Activated CD8-positive, alpha-beta memory T cell treated with anti-CD3 and anti-CD28 coated beads, Interleukin-2, amount 50 U/mL, for 24 hours (primary cell): ENCODE data around the gene KMT5C.

Experiments used
- DNase-seq: peaks from one replicate; pipeline ENCODE4 v3.0.0-alpha.2; 2020; ENCODE audit errors: extremely low read depth

KMT5C gene

DNA sequence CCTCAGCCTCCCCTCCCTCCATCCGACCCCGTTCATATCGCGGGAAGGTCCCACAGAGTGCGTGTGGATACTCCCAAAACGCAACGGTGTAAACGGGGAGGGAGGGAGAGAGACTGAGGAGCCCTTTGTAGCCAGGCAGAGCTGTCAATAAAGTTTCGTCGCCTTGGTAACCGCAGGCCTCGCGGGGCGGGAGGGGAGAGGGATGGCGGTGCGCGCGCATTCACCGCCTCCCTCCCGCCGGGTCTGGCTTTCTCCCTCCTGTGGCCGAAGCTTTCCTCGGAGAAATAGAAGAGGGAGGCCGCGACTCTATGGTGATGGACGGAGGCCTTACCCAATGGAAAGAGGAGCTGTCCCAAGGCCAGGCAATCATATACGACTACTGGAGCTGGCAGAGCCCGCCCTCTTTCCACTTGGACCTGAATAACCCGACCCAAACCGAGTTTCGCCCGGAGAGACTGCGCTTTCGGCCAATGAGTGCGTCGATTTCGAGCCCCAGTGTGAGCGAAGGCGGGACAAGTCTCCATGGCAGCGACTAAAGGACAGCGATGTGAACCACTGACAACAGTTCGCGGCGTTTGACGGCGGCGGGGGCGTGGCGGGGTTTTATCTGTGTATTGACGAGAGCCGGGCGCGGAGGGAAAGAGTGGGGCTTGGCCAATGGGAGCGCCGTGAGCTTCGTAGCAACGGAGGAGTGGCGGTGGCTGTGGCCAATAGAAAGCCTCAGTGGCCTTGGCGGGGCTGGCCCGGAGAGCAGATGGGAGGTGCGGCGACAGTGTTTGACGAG lies at the start of gene KMT5C:
TSS of gene KMT5C (plus strand) at position 772 of the 784 bp plus-strand sequence. CDS start 2,061 bp downstream, outside the sequence.
- DNase-seq = peak; percentile 100

- no peak for DNase-seq
Measured at GRCh38 chr19:55297267-55297666, 42.4 kb upstream of the KMT5C start.

GRCh38 chr19:55299991-55300390 lies 39.7 kb upstream of the KMT5C start:
- no peak for DNase-seq

- DNase-seq = no peak
Measured at GRCh38 chr19:55300886-55301458, 38.7 kb upstream of the KMT5C start.

GRCh38 chr19:55301459-55302317 lies 38.0 kb upstream of the KMT5C start:
- peak; percentile 91 for DNase-seq

- no peak for DNase-seq
Measured at GRCh38 chr19:55302318-55302703, 37.4 kb upstream of the KMT5C start.

DNA sequence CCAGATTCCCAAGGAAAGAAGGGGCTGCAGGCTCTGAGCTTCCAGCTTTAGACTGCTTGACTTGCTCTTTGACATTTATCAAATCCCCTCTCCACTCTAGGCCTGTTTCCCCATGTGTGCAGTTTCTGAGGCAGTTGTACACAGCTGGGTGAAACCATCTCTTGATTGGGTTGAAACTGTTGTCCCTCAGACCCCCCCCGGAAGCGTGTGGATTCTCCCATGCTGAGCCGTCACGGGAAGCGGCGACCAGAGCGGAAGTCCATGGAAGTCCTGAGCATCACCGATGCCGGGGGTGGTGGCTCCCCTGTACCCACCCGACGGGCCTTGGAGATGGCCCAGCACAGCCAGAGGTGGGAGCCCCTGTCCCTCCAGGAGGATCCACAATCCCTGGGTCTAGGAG lies 36.2 kb upstream of the KMT5C start:
- DNase-seq = no peak

DNA sequence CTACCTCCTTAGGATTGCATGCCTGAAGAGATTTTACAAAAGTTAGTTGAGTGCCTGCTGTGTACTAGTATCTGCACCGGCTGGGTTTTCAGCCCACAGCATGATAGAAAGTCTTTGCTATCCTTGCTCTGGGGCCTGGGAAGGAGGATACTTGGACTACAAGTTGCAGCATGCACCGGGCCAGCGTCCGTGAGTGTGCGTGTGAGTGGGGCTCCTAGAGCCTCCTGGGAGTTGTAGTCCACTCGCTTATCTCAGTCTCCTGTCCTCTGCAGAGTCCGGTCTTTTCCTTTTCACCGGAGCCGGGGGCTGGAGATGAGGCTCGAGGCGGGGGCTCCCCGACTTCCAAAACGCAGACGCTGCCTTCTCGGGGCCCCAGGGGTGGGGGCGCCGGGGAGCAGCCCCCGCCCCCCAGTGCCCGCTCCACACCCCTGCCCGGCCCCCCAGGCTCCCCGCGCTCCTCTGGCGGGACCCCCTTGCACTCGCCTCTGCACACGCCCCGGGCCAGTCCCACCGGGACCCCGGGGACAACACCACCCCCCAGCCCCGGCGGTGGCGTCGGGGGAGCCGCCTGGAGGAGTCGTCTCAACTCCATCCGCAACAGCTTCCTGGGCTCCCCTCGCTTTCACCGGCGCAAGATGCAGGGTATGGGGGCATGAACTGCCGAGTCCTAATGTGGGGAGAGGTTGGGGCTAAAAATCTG lies 35.2 kb upstream of the KMT5C start:
- no peak for DNase-seq

DNA sequence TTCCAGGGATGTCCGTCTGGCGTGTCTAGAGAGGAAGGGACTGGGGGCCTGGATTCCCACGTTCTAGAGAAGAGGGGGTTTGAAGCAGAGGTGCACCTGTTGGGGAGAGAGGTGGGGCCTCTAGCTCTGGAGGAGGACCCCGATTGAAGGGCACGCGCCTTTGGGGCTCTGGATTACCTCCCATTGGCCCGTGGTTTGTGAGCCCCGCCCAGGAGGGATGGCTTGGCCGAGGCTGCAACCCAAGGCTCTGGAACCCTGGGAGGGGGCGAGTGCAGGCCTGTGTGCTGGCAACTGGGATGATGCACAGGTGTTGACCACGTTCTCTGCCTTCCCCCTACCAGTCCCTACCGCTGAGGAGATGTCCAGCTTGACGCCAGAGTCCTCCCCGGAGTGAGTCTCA lies 34.7 kb upstream of the KMT5C start:
- no peak for DNase-seq

GRCh38 chr19:55305491-55305890 lies 34.2 kb upstream of the KMT5C start:
- DNase-seq = peak; percentile 9

DNA sequence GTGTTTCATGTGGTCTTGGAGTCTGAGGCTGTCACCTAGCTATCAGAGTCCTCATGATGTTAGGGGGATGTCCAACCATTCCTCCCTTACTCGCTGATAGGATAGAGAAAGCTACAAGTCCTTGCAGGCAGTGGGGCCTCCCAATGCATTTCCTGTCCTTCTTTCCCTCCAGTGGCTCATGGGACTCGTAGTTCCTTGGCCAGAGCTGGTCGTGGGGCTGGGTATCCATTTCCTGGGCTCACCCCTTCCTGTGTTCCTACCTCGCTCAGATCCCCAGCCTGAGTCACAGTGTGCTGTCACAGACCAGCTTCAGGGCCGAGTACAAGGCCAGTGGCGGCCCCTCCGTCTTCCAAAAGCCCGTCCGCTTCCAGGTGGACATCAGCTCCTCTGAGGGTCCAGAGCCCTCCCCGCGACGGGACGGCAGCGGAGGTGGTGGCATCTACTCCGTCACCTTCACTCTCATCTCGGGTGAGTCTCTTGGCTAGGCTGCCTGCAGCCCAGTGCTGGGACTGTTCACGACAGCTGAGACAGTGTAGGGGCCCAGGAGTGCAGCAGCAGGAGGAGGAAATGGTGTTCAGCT lies 33.6 kb upstream of the KMT5C start:
- no peak for DNase-seq

GRCh38 chr19:55306712-55307111 lies 33.0 kb upstream of the KMT5C start:
- no peak for DNase-seq

DNA sequence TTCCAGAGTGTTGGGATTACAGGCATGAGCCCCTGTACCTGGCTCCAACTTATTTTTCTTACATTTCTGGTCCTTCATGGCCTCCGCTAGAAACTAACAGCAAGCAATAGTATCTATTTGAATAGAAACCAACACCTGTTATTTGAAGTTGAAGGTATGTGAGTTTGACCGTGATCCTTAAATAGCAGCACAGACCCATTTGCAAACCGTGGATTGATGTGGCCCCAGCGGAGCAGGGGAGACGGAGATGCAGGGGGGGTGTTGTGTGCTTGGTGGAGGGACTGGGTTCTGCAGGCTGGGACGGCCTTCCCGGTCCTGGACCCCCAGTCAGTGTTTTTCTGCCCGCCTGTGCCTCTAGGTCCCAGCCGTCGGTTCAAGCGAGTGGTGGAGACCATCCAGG lies 31.4 kb upstream of the KMT5C start:
- no peak for DNase-seq

DNA sequence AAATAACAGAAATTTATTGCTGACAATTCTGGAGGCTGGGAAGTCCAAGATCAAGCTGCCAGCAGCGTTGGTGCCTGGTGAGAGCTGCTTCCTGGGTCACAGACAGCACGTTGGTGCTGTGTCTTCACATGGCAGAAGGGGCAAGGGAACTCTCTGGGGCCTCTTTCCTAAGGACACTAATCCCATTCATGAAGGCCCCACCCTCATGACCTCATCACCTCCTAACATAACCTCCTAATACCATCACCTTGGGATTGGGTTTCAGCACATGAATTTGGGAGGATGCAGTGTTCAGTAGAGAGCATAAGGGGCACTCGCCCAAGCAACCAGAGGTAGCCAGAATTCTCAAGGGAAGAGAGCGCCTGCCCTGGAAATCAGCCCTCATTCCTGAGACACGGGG lies 30.2 kb upstream of the KMT5C start:
- no peak for DNase-seq

- DNase-seq = no peak
Measured at GRCh38 chr19:55310498-55310897, 29.2 kb upstream of the KMT5C start.

DNA sequence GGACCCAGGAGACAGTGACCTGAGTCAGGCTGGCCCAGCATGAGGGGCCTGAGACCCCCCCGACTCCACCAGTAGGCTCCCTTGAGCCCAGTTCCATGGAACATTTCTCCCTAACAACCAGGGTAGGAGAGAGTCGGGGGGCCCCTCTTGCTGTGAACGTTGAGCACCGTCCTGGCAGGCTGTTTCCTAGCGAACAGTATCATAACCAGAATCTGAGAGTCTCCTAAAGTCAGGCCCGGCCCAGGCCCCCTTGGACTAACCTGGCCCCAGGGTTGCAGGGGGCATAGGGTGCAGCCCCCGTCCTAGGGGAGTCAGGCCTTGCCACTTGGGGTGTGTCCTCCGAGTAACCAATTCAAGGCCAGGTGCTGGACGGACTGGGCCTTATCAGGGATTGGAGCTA lies 28.3 kb upstream of the KMT5C start:
- DNase-seq = no peak

- DNase-seq = no peak
Measured at GRCh38 chr19:55311797-55312196, 27.9 kb upstream of the KMT5C start.

- no peak for DNase-seq
Measured at GRCh38 chr19:55312621-55313512, 26.8 kb upstream of the KMT5C start.

GRCh38 chr19:55314396-55314795 lies 25.3 kb upstream of the KMT5C start:
- no peak for DNase-seq

GRCh38 chr19:55315956-55316525 lies 23.6 kb upstream of the KMT5C start:
- no peak for DNase-seq
